Measurements from ENCODE around the gene LCN10. TPM values are rescaled to one million over a fixed set of nuclear protein-coding genes. Genes with fewer than 3 reads are reported as not detected.

LCN10 gene
- total RNA-seq, 1 donor from 2014 or later, result 0.51 TPM

DNA sequence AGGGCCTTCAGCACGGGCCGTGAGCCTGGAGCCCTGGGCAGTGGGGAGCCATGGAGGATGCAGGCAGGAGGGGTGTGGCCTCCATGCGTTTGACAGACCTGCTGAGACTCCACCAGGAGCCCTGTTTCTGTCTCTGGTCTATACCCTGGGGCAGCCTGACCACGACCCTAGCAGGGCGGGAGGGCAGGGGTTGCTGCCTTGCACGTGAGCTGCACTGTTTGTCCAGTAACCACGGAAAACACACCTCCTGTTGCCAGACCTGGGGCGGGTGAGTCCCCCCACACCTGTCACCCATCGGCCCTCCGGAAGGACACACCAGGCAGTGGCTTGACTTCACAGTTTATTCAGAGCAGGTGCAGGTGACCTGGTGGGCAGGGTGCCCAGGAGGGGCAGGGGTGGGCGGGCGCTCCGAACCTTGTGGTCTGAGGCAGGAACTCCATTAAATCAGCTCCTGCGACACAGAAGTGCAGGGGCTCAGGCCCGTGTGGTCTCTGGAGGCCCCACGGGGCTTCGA is 11.4 kb upstream of the LCN10 start:
- DNase-seq (ENCODE audit: low spot score in 2 of 2, unreplicated experiment in 2 of 2), result no peak
- Mint-ChIP-seq H3K36me3 (no peaks in the 10 kb centered on the region), H3K27me3 (ENCODE audit: low read depth) (peaks cover 16% of the 10 kb centered on the region), H3K27ac (no peak overlapping the region), H3K4me1 (no peaks in the 10 kb centered on the region), H3K9me3 (peaks cover 15% of the 10 kb centered on the region), H3K4me3 (no peak overlapping the region)
- TF ChIP-seq, protein P1, sequence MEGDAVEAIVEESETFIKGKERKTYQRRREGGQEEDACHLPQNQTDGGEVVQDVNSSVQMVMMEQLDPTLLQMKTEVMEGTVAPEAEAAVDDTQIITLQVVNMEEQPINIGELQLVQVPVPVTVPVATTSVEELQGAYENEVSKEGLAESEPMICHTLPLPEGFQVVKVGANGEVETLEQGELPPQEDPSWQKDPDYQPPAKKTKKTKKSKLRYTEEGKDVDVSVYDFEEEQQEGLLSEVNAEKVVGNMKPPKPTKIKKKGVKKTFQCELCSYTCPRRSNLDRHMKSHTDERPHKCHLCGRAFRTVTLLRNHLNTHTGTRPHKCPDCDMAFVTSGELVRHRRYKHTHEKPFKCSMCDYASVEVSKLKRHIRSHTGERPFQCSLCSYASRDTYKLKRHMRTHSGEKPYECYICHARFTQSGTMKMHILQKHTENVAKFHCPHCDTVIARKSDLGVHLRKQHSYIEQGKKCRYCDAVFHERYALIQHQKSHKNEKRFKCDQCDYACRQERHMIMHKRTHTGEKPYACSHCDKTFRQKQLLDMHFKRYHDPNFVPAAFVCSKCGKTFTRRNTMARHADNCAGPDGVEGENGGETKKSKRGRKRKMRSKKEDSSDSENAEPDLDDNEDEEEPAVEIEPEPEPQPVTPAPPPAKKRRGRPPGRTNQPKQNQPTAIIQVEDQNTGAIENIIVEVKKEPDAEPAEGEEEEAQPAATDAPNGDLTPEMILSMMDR (IDR thresholded peaks at IDR 0.05; ENCODE audit: unreplicated experiment), result no peak

DNA sequence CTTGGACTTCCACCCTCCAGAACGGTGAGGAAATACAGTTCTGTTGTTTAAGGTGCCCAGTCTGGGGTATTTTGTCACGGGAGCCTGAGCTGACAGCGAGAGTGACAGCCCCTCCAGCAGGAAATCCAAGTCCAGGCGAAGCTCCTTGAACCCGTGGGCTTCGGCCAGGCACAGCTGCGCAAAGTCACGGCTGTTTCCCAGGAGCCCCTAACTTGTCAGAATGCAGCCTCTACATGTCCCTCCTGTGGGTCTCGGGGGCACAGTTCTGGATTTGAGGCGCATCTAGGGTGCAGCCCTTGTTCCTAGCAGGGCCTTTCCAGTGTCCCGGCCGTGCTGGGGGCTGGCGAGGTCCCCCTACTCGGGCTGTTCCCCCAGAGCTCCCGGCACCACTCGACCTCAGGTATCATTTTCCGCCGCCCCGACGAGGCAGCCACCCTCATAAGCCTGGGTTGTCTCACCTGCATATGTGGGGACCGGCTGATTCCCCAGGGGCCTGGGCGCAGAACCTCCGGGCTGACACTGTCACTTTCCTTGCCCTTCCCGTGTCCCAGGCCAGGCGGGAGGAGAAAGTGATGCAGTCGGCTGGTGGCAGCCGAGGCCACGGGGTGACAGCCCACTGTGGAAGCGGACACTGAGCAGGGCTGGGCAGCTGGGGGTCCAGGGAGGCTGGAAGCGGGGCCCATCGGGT is 10.8 kb upstream of the LCN10 start:
- Mint-ChIP-seq H3K27me3 (ENCODE audit: low read depth) (peaks cover 16% of the 10 kb centered on the region), H3K4me1 (no peaks in the 10 kb centered on the region), H3K36me3 (no peaks in the 10 kb centered on the region), H3K27ac (no peak overlapping the region), H3K4me3 (no peak overlapping the region), H3K9me3 (peaks cover 15% of the 10 kb centered on the region)
- DNase-seq (ENCODE audit: low spot score in 2 of 2, unreplicated experiment in 2 of 2), result no peak
- TF ChIP-seq, protein P1 (IDR thresholded peaks at IDR 0.05; ENCODE audit: unreplicated experiment), result no peak

DNA sequence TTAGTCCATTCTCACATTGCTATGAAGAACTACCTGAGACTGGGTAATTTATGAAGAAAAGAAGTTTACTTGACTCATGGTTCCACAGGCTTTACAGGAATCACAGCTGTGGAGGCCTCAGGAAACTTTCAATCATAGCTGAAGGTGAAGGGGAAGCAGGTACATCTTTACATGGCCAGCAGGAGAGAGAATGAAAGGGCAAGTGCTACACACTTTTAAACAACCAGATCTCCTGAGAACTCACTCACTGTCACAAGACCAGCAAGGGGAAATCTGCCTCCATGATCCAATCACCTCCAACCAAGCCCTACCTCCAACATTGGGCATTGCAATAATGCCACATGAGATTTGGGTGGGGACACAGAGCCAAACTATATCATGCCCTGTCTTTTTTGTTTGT is 9.1 kb upstream of the LCN10 start:
- Mint-ChIP-seq H3K27ac (no peak overlapping the region), H3K4me1 (no peaks in the 10 kb centered on the region), H3K36me3 (no peaks in the 10 kb centered on the region), H3K27me3 (ENCODE audit: low read depth) (peaks cover 16% of the 10 kb centered on the region), H3K4me3 (no peak overlapping the region), H3K9me3 (peaks cover 15% of the 10 kb centered on the region)
- TF ChIP-seq, protein P1 (IDR thresholded peaks at IDR 0.05; ENCODE audit: unreplicated experiment), result no peak
- DNase-seq (ENCODE audit: low spot score in 2 of 2, unreplicated experiment in 2 of 2), result no peak

DNA sequence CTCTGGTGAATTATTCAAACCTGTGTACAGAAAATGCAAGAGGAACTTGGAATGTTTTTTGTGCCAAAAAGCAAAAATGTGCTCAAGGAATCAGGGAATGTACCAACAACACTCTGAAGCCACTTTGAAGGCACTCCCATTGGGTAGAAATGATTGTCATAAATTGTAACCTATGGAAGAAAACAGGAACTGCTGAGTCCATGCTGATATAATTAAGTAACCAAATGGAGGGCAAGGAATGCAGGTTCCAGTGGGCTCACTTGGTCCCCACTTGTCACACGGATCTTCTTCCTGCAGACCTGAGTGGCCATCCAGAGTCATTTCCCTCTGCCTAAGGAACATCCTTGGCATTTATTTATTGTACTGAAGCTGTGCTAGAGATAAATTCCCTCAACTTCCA is 8.5 kb upstream of the LCN10 start:
- H3K4me3 Mint-ChIP-seq, result no peak overlapping the region
- H3K36me3 Mint-ChIP-seq, result no peaks in the 10 kb centered on the region
- peaks cover 15% of the 10 kb centered on the region for H3K9me3 Mint-ChIP-seq
- no peaks in the 10 kb centered on the region for H3K4me1 Mint-ChIP-seq
- H3K27ac Mint-ChIP-seq, result no peak overlapping the region
- DNase-seq (ENCODE audit: low spot score in 2 of 2, unreplicated experiment in 2 of 2), result no peak
- peaks cover 16% of the 10 kb centered on the region for H3K27me3 Mint-ChIP-seq (ENCODE audit: low read depth)
- TF ChIP-seq, protein P1 (IDR thresholded peaks at IDR 0.05; ENCODE audit: unreplicated experiment), result no peak

DNA sequence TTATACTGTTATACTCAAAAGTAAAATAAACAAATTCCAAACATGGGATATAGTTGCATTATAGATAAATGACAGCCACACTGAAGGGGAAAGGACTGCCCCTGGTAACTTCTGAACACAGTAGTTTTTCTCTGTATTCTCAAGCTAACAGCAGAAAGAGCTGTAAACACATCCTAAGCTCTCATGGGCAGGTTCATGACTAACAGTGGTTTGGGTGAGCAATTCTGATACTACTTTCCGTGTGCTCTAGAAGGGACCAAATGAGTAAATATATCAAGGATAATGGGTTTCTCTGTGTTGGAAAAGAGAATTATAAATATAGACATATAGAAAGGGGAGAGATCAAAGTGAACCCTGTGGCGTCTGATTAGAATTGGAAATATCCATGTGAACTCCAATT is 7.8 kb upstream of the LCN10 start:
- Mint-ChIP-seq H3K4me1 (no peaks in the 10 kb centered on the region), H3K27me3 (ENCODE audit: low read depth) (peaks cover 16% of the 10 kb centered on the region), H3K27ac (no peak overlapping the region), H3K9me3 (peaks cover 15% of the 10 kb centered on the region), H3K4me3 (no peak overlapping the region), H3K36me3 (no peaks in the 10 kb centered on the region)
- no peak for DNase-seq (ENCODE audit: low spot score in 2 of 2, unreplicated experiment in 2 of 2)
- TF ChIP-seq, protein P1 (IDR thresholded peaks at IDR 0.05; ENCODE audit: unreplicated experiment), result no peak

All from mesothelial cell of epicardium (in vitro differentiated cells).